RWPE1 (cell line): Measurements from ENCODE around the gene BIRC5.
A peak's percentile ranks its signal among the peaks of the same experiment; 100 is the strongest.

Experiments
- CTCF ChIA-PET: fragments of 350-600 bp; sonication (Branson Sonifier 250); formaldehyde crosslinking; extraction: SDS; loops from one replicate; lab custom pipeline; 2021; lab: Yijun Ruan, JAX
- POLR2A ChIA-PET: fragments of 400-600 bp; formaldehyde crosslinking; extraction: SDS; loops from one replicate; lab custom pipeline; 2020; ENCODE audit warnings: antibody characterized with exemption; ENCODE audit not compliant: low non-redundant PET; lab: Yijun Ruan, JAX
- DNase-seq: peaks from one replicate; pipeline ENCODE4 v3.0.0; 2012; ENCODE audit warnings: low spot score
- H3K27ac ChIP-seq: fragments of 450-650 bp; 2 replicates; pipeline ENCODE4 v1.5.1; 2017
- CTCF ChIP-seq: fragments of 450-650 bp; conservative IDR thresholded peaks from 2 replicates; pipeline ENCODE4 v1.5.1; 2017; ENCODE audit warnings: low read depth, mild to moderate bottlenecking

BIRC5 gene

GRCh38 chr17:78196716-78197115, 17.3 kb upstream of the BIRC5 start:
- POLR2A ChIA-PET = no interaction called here
- no peak for TF ChIP-seq CTCF
- no peak for DNase-seq
- CTCF ChIA-PET = interaction anchor here (0.6 to 1.3 kb wide), 2 partner anchors 54 to 1881 kb away, joined by 3 read pairs; no protein-coding TSS in a partner anchor
- peak overlapping the region; percentile 30 for H3K27ac ChIP-seq

DNA sequence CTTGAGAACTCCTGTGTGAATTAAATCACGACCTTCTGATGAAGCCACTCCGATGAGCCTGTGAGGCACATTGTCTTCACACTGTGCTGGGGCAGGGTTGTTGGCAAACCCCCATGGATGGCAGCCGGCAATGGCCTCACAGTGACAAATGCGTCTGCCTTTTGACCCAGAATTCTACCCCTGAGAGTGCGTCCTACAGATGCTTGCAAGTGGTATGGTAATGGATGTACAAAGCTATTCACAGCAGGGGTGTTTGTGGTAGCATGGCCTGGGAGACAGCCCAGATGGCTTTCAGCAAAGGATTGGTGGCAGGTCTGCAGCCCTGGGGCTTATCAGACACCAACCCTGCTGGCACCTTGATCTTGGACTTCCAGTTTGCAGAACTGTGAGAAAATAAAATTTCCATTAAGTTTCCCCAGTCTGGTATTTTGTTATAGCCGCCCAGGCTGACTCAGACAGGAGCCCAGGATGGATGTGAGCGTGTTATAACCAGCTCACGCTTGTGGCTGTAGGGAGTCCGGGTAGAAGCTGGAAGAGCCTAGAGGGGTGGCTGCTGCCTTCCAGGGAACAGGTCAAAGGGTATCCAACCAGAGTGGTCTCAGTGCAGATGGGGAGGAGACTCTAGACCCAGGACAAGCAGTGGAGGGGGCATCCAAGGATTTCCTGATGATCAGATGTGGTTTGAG, 16.8 kb upstream of the BIRC5 start:
- POLR2A ChIA-PET = interaction anchor here (0.6 kb wide), 1 partner anchor 1998 kb away, joined by 4 read pairs; no protein-coding TSS in a partner anchor
- CTCF ChIA-PET = interaction anchor here (1.3 kb wide), 1 partner anchor 54 kb away, joined by 3 read pairs; no protein-coding TSS in a partner anchor
- DNase-seq = no peak
- TF ChIP-seq CTCF = no peak
- H3K27ac ChIP-seq = peak overlapping the region; percentile 30

DNA sequence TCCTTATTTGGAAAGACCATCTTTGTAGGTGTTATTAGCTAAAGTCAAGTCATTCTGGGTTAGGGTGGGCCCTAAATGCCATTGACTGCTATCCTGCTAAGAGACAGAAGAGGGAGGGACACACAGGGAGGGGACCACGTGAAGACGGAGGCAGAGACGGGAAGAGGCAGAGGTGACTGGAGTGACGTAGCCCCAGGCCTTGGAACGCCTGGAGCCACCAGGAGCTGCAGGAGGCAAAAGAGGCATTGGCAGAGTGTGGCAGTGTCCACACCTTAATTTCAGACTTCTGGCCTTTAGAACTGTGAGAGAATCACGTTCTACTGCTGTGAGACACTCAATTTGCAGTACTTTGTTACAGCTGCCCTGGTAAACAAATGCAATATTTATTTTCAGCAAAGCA, 13.6 kb upstream of the BIRC5 start:
- TF ChIP-seq CTCF = no peak
- H3K27ac ChIP-seq = no peak overlapping the region
- ChIA-PET POLR2A (no interaction called here), CTCF (interaction anchor here (0.7 to 2.1 kb wide), 2 partner anchors 41 to 50 kb away, joined by 3 to 5 read pairs; no protein-coding TSS in a partner anchor)
- DNase-seq = no peak

DNA sequence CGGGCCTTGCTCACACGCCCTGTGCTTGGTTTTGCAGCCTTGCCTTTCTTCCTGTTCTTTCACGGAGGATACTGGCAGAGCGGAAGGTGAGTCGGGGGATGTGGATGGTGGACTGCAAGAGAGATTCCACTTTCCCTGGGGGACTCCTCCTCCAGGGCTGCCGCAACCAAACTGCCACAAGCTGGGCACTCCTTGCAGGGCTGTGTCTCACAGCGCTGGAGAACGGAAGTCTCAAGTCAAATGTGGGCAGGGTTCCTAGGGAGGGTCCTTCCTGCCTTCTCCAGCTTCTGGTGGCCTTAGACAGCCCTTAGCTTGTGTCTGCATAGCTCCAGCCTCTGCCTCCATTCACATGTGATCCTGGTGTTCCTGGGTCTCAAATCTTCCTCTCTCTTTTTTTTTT, 11.4 kb upstream of the BIRC5 start:
- no peak for DNase-seq
- CTCF ChIA-PET = no interaction called here
- no peak for TF ChIP-seq CTCF
- no peak overlapping the region for H3K27ac ChIP-seq
- POLR2A ChIA-PET = no interaction called here

GRCh38 chr17:78204387-78205123, 9.5 kb upstream of the BIRC5 start:
- H3K27ac ChIP-seq = 0 out of 2 replicates have a peak overlapping the region, but pooled peaks have one; percentile 4
- TF ChIP-seq CTCF = no peak
- DNase-seq = no peak
- ChIA-PET CTCF (interaction anchor here (0.7 kb wide), 1 partner anchor 156 kb away, joined by 4 read pairs; no protein-coding TSS in a partner anchor), POLR2A (no interaction called here)

DNA sequence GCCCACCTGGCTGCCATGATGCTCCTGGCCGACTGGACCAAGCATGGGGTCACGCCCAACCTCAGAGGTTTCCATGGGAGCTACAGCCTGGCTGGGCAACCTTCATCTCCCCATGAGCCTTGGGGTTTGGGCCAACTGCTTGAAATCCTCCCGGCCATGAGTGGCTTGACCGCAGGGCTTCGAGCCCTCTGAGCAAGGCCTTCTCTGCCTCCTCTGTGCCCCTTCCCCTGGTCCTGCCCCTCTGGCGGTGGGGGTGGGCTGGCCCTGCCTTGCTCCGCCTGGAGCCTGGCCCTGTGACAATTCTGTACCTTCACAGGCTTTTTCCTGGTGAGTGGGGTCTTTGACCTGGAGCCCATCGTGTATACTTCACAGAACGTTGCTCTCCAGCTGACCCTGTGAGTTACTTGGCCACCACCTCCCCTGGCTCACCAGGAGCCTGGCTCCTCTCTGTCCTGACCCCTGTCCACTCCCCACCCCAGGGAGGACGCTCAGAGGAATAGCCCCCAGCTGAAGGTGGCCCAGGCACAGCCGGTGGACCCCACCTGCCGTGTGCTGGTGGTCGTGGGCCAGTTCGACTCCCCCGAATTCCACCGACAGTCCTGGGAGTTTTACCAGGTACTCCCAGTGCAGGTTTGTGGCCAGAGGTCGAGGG, 8.8 kb upstream of the BIRC5 start:
- TF ChIP-seq CTCF = no peak
- no peak for DNase-seq
- POLR2A ChIA-PET = no interaction called here
- no peak overlapping the region for H3K27ac ChIP-seq
- CTCF ChIA-PET = interaction anchor here (0.7 kb wide), 1 partner anchor 155 kb away, joined by 4 read pairs; no protein-coding TSS in a partner anchor
